H9 (cell line): ENCODE data around the gene FAM174B. TPM values are rescaled to one million over a fixed set of nuclear protein-coding genes. Genes with fewer than 3 reads are reported as not detected.
A peak's percentile ranks its signal among the peaks of the same experiment; 100 is the strongest.

Experiments
- DNase-seq: peaks from one replicate; pipeline ENCODE4 v3.0.0-alpha.2; 2017
- H2AFZ ChIP-seq: one replicate; pipeline ENCODE4 v1.6.1; 2013; ENCODE audit warnings: mild to moderate bottlenecking, low read length, control low read depth, moderate library complexity
- H2AK5ac ChIP-seq: 2 replicates; pipeline ENCODE4 v1.6.1; 2013; ENCODE audit warnings: low read length, control low read depth, mixed read lengths; ENCODE audit not compliant: insufficient read length
- H2BK120ac ChIP-seq: one replicate; pipeline ENCODE4 v1.6.1; 2013; ENCODE audit warnings: low read depth, mild to moderate bottlenecking, low read length, control low read depth, inconsistent platforms; ENCODE audit not compliant: poor library complexity, severe bottlenecking
- H2BK12ac ChIP-seq: 2 replicates; pipeline ENCODE4 v1.6.1; 2013; ENCODE audit warnings: low read length, control low read depth, mixed read lengths, low read depth; ENCODE audit not compliant: insufficient read length
- H2BK15ac ChIP-seq: 2 replicates; pipeline ENCODE4 v1.6.1; 2013; ENCODE audit warnings: low read depth, low read length, control low read depth
- H2BK20ac ChIP-seq: one replicate; pipeline ENCODE4 v1.6.1; 2013; ENCODE audit warnings: low read depth, mild to moderate bottlenecking, low read length, control low read depth, inconsistent platforms; ENCODE audit not compliant: poor library complexity, severe bottlenecking
- H2BK5ac ChIP-seq: 2 replicates; pipeline ENCODE4 v1.6.1; 2013; ENCODE audit warnings: low read length, control low read depth, mixed read lengths; ENCODE audit not compliant: insufficient read length
- H3K14ac ChIP-seq: 2 replicates; pipeline ENCODE4 v1.6.1; 2013; ENCODE audit warnings: low read length, control low read depth; ENCODE audit not compliant: insufficient read depth
- H3K18ac ChIP-seq: 2 replicates; pipeline ENCODE4 v1.6.1; 2013; ENCODE audit warnings: low read depth, mild to moderate bottlenecking, mixed read lengths, low read length, control low read depth; ENCODE audit not compliant: insufficient read length
- H3K23ac ChIP-seq: 2 replicates; pipeline ENCODE4 v1.6.1; 2013; ENCODE audit warnings: low read length, control low read depth, mixed read lengths, low read depth; ENCODE audit not compliant: insufficient read length
- H3K23me2 ChIP-seq: 2 replicates; pipeline ENCODE4 v1.6.1; 2013; ENCODE audit warnings: low read depth, mild to moderate bottlenecking, mixed read lengths, low read length, control low read depth; ENCODE audit not compliant: insufficient read length, poor library complexity, severe bottlenecking
- H3K27ac ChIP-seq: 2 replicates; pipeline ENCODE4 v1.5.1; 2013; ENCODE audit warnings: low read length, control low read depth, mixed read lengths, low read depth; ENCODE audit not compliant: insufficient read length
- H3K27me3 ChIP-seq: 2 replicates; pipeline ENCODE4 v1.6.1; 2013; ENCODE audit warnings: low read length, control low read depth, inconsistent platforms; ENCODE audit not compliant: insufficient read depth
- H3K4ac ChIP-seq: 2 replicates; pipeline ENCODE4 v1.6.1; 2013; ENCODE audit warnings: low read depth, mild to moderate bottlenecking, control low read depth, inconsistent platforms, low read length, moderate library complexity
- H3K4me1 ChIP-seq: 2 replicates; pipeline ENCODE4 v1.6.1; 2013; ENCODE audit warnings: low read length, control low read depth, inconsistent platforms; ENCODE audit not compliant: insufficient read depth
- H3K4me2 ChIP-seq: 2 replicates; pipeline ENCODE4 v1.6.1; 2013; ENCODE audit warnings: low read length, control low read depth, mixed read lengths; ENCODE audit not compliant: insufficient read length, insufficient read depth
- H3K56ac ChIP-seq: 2 replicates; pipeline ENCODE4 v1.6.1; 2013; ENCODE audit warnings: low read depth, mild to moderate bottlenecking, mixed read lengths, low read length, control low read depth; ENCODE audit not compliant: insufficient read length
- H3K79me1 ChIP-seq: 2 replicates; pipeline ENCODE4 v1.6.1; 2013; ENCODE audit warnings: low read depth, mild to moderate bottlenecking, moderate library complexity, low read length, control low read depth, inconsistent platforms; ENCODE audit not compliant: insufficient read depth, poor library complexity, severe bottlenecking
- H3K79me2 ChIP-seq: 2 replicates; pipeline ENCODE4 v1.6.1; 2013; ENCODE audit warnings: low read length, control low read depth, inconsistent platforms; ENCODE audit not compliant: insufficient read depth
- H3K9ac ChIP-seq: 2 replicates; pipeline ENCODE4 v1.6.1; 2013; ENCODE audit warnings: low read length, control low read depth, mixed read lengths; ENCODE audit not compliant: insufficient read length; ENCODE audit errors: extremely low read depth
- H3K9me3 ChIP-seq: one replicate; pipeline ENCODE4 v1.6.1; 2013; ENCODE audit warnings: low read depth, low read length, inconsistent platforms; ENCODE audit not compliant: control insufficient read depth
- H3T11ph ChIP-seq: one replicate; pipeline ENCODE4 v1.6.1; 2013; ENCODE audit warnings: mild to moderate bottlenecking, low read length, control low read depth, inconsistent platforms
- H4K20me1 ChIP-seq: one replicate; pipeline ENCODE4 v1.6.1; 2013; ENCODE audit not compliant: control insufficient read depth, insufficient read length, insufficient read depth
- H4K5ac ChIP-seq: 2 replicates; pipeline ENCODE4 v1.6.1; 2013; ENCODE audit warnings: low read depth, mild to moderate bottlenecking, mixed read lengths, low read length, control low read depth; ENCODE audit not compliant: insufficient read length
- H4K8ac ChIP-seq: replicated peaks from 2 replicates; pipeline ENCODE4 v1.6.1; 2013; ENCODE audit warnings: low read length, control low read depth, mixed read lengths, low read depth; ENCODE audit not compliant: insufficient read length
- H4K91ac ChIP-seq: 2 replicates; pipeline ENCODE4 v1.6.1; 2013; ENCODE audit warnings: low read depth, mild to moderate bottlenecking, moderate library complexity, mixed read lengths, low read length, control low read depth; ENCODE audit not compliant: insufficient read length
- H3K27ac Mint-ChIP-seq, 3 experiments: 2 replicates in 2 of 3; 3 replicates in 1 of 3; pipeline ENCODE4 v1.8.0; 2020 to 2021; ENCODE audit warnings: mixed read lengths in 3 of 3, mild to moderate bottlenecking in 1 of 3, moderate library complexity in 1 of 3
- H3K27me3 Mint-ChIP-seq: 2 replicates; pipeline ENCODE4 v1.8.0; 2021; ENCODE audit warnings: low read depth, mild to moderate bottlenecking, moderate library complexity, mixed read lengths
- H3K36me3 Mint-ChIP-seq, 3 experiments: 2 replicates in 2 of 3; 3 replicates in 1 of 3; pipeline ENCODE4 v1.8.0; 2020 to 2021; ENCODE audit warnings: low read depth in 3 of 3, mixed read lengths in 3 of 3; ENCODE audit not compliant: insufficient read depth in 1 of 3
- H3K4me1 Mint-ChIP-seq, 2 experiments: 2 replicates each; pipeline ENCODE4 v1.8.0; 2020; ENCODE audit warnings: mixed read lengths in 2 of 2
- H3K4me3 Mint-ChIP-seq, 2 experiments: 2 replicates in 1 of 2; 3 replicates in 1 of 2; pipeline ENCODE4 v1.8.0; 2020 to 2021; ENCODE audit warnings: mild to moderate bottlenecking in 2 of 2, mixed read lengths in 2 of 2, moderate library complexity in 1 of 2
- H3K9me3 Mint-ChIP-seq, 2 experiments: 2 replicates in 1 of 2; 3 replicates in 1 of 2; pipeline ENCODE4 v1.8.0; 2020; ENCODE audit warnings: mild to moderate bottlenecking in 2 of 2, mixed read lengths in 2 of 2, moderate library complexity in 1 of 2
- CTCF ChIP-seq: fragments of 200-600 bp; sonication (generic); conservative IDR thresholded peaks from 3 replicates; pipeline ENCODE4 v1.8.0; 2021; ENCODE audit warnings: antibody characterized with exemption, mild to moderate bottlenecking
- WGBS: extraction: QIAGEN DNeasy Blood & Tissue Kit; methylation state at CpG from one replicate; pipeline ENCODE4 v1.1.7; 2013; ENCODE audit warnings: missing lambda C conversion rate, low lambda C conversion rate, mixed read lengths; ENCODE audit not compliant: insufficient read length; ENCODE audit errors: extremely low coverage; 5-methylcytosine and 5-hydroxymethylcytosine counted together
- total RNA-seq: library from RNA; stranded (reverse); gene quantifications from 2 replicates; pipeline ENCODE4 v1.2.1, GENCODE V29; 2021

The FAM174B gene
- total RNA-seq, 1 experiment from 2014 or later = 38.0 TPM

GRCh38 chr15:92652576-92652966, 3.0 kb downstream of the FAM174B start:
- Histone ChIP-seq H3K79me1 (no peaks in the 10 kb centered on the region), H2BK15ac (no peak overlapping the region), H4K20me1 (peaks cover 2% of the 10 kb centered on the region), H4K8ac (no peak overlapping the region), H3K9ac (no peak overlapping the region), H3K4me1 (peaks cover 11% of the 10 kb centered on the region), H3T11ph (no peak overlapping the region), H2BK12ac (no peak overlapping the region), H3K9me3 (no peaks in the 10 kb centered on the region), H2BK20ac (no peak overlapping the region), H3K4ac (no peak overlapping the region), H3K23me2 (no peaks in the 10 kb centered on the region), H2BK5ac (no peak overlapping the region), H3K56ac (no peak overlapping the region), H3K14ac (peak overlapping the region; percentile 69; the same call in 1 of the 2 replicates), H3K79me2 (no peaks in the 10 kb centered on the region; the same call in 1 of the 2 replicates), H3K27me3 (no peaks in the 10 kb centered on the region; the same call in 1 of the 2 replicates), H3K18ac (no peak overlapping the region), H3K27ac (no peak overlapping the region), H2BK120ac (no peak overlapping the region), H3K4me2 (peak overlapping the region; percentile 7), H4K5ac (no peak overlapping the region), H3K23ac (no peak overlapping the region), H4K91ac (peak overlapping the region; percentile 54), H2AFZ (no peak overlapping the region), H2AK5ac (no peak overlapping the region)
- Mint-ChIP-seq H3K9me3 (peaks cover 2 to 5% of the 10 kb centered on the region in 2 experiments; a peak in 3 of 5 replicates), H3K27ac (peak overlapping the region; percentile 2 to 78 (median 65); a peak in 2 of 7 replicates), H3K4me3 (no peak overlapping the region), H3K4me1 (peaks cover 63 to 69% of the 10 kb centered on the region in 2 experiments), H3K36me3 (peaks cover 2 to 29% (median 28%) of the 10 kb centered on the region in 3 experiments; a peak in 6 of 7 replicates), H3K27me3 (peaks cover 16% of the 10 kb centered on the region)
- DNase-seq = no peak
- no peak for TF ChIP-seq CTCF
- whole genome bisulfite sequencing = no CpG with 5 or more reads among the region's 9 CpGs
